ENCODE data around the gene TBC1D22A.

TBC1D22A gene

GRCh38 chr22:46846150-46846831, 83.8 kb downstream of the TBC1D22A start:
- H3F3A ChIP-seq (ENCODE audit: insufficient read depth, low read length), result no peaks in the 10 kb centered on the region
- no peak for TF ChIP-seq EZH2phosphoT487 (IDR thresholded peaks at IDR 0.05; ENCODE audit: low read length)
- H3K9me3 ChIP-seq (replicated peaks; ENCODE audit: insufficient read depth, low read length), result no peaks in the 10 kb centered on the region
- no peak overlapping the region for H3K4me3 ChIP-seq (ENCODE audit: low read length)
- no peak overlapping the region for H3K9ac ChIP-seq (ENCODE audit: low read length)
- peaks cover 43% of the 10 kb centered on the region for H3K79me2 ChIP-seq (ENCODE audit: low read length)
- H3K27ac ChIP-seq (ENCODE audit: low read length), result no peak overlapping the region
- H3K36me3 ChIP-seq (replicated peaks; ENCODE audit: insufficient read depth, low read length), result no peaks in the 10 kb centered on the region
- no peak overlapping the region for H2AFZ ChIP-seq (ENCODE audit: low read length)
- no peak for DNase-seq
- H3K4me1 ChIP-seq (ENCODE audit: low read length), result no peaks in the 10 kb centered on the region
- peaks cover 6% of the 10 kb centered on the region; the same call in 1 of the 2 replicates for H4K20me1 ChIP-seq (ENCODE audit: insufficient read depth, low read length)
- no peaks in the 10 kb centered on the region for H3K27me3 ChIP-seq (replicated peaks; ENCODE audit: insufficient read depth, low read length)
- H3K4me2 ChIP-seq (ENCODE audit: low read depth, low read length), result no peak overlapping the region
- no peaks in the 10 kb centered on the region for H3K9me2 ChIP-seq (replicated peaks; ENCODE audit: insufficient read depth, low read length)

- H3K27ac ChIP-seq (ENCODE audit: low read length), result no peak overlapping the region
- no peaks in the 10 kb centered on the region for H3K4me1 ChIP-seq (ENCODE audit: low read length)
- no peak overlapping the region for H2AFZ ChIP-seq (ENCODE audit: low read length)
- H3K9me3 ChIP-seq (replicated peaks; ENCODE audit: insufficient read depth, low read length), result no peaks in the 10 kb centered on the region
- H3K79me2 ChIP-seq (ENCODE audit: low read length), result peaks cover 43% of the 10 kb centered on the region
- no peak overlapping the region for H3K4me3 ChIP-seq (ENCODE audit: low read length)
- no peaks in the 10 kb centered on the region for H3F3A ChIP-seq (ENCODE audit: insufficient read depth, low read length)
- TF ChIP-seq EZH2phosphoT487 (IDR thresholded peaks at IDR 0.05; ENCODE audit: low read length), result no peak
- TF ChIP-seq CTCF (IDR thresholded peaks at IDR 0.05; ENCODE audit: low read length), result no peak
- TF ChIP-seq EZH2 (optimal IDR thresholded peaks at IDR 0.05; ENCODE audit: low read depth, low read length), result no peak
- H3K4me2 ChIP-seq (ENCODE audit: low read depth, low read length), result no peak overlapping the region
- H3K9me2 ChIP-seq (replicated peaks; ENCODE audit: insufficient read depth, low read length), result no peaks in the 10 kb centered on the region
- peaks cover 6% of the 10 kb centered on the region; the same call in 1 of the 2 replicates for H4K20me1 ChIP-seq (ENCODE audit: insufficient read depth, low read length)
- no peak overlapping the region for H3K9ac ChIP-seq (ENCODE audit: low read length)
- DNase-seq, result no peak
- no peaks in the 10 kb centered on the region for H3K27me3 ChIP-seq (replicated peaks; ENCODE audit: insufficient read depth, low read length)
- no peaks in the 10 kb centered on the region for H3K36me3 ChIP-seq (replicated peaks; ENCODE audit: insufficient read depth, low read length)
These were observed 84.4 kb downstream of the TBC1D22A start for GRCh38 chr22:46846832-46847355.

- H3K4me3 ChIP-seq (ENCODE audit: low read length), result no peak overlapping the region
- H4K20me1 ChIP-seq (ENCODE audit: insufficient read depth, low read length), result peaks cover 6% of the 10 kb centered on the region; the same call in 1 of the 2 replicates
- H3K27ac ChIP-seq (ENCODE audit: low read length), result no peak overlapping the region
- H3K9me2 ChIP-seq (replicated peaks; ENCODE audit: insufficient read depth, low read length), result no peaks in the 10 kb centered on the region
- no peaks in the 10 kb centered on the region for H3K4me1 ChIP-seq (ENCODE audit: low read length)
- H3K9me3 ChIP-seq (replicated peaks; ENCODE audit: insufficient read depth, low read length), result no peaks in the 10 kb centered on the region
- DNase-seq, result no peak
- H3K4me2 ChIP-seq (ENCODE audit: low read depth, low read length), result no peak overlapping the region
- H3K79me2 ChIP-seq (ENCODE audit: low read length), result peaks cover 47% of the 10 kb centered on the region
- no peaks in the 10 kb centered on the region for H3K27me3 ChIP-seq (replicated peaks; ENCODE audit: insufficient read depth, low read length)
- no peak overlapping the region for H3K9ac ChIP-seq (ENCODE audit: low read length)
- H2AFZ ChIP-seq (ENCODE audit: low read length), result no peak overlapping the region
- H3K36me3 ChIP-seq (replicated peaks; ENCODE audit: insufficient read depth, low read length), result no peaks in the 10 kb centered on the region
- H3F3A ChIP-seq (ENCODE audit: insufficient read depth, low read length), result no peaks in the 10 kb centered on the region
- TF ChIP-seq EZH2 (optimal IDR thresholded peaks at IDR 0.05; ENCODE audit: low read depth, low read length) (no peak), EZH2phosphoT487 (IDR thresholded peaks at IDR 0.05; ENCODE audit: low read length) (no peak), CTCF (IDR thresholded peaks at IDR 0.05; ENCODE audit: low read length) (no peak)
These were observed 85.7 kb downstream of the TBC1D22A start for GRCh38 chr22:46848197-46848596.

- TF ChIP-seq EZH2 (optimal IDR thresholded peaks at IDR 0.05; ENCODE audit: low read depth, low read length) (no peak), EZH2phosphoT487 (IDR thresholded peaks at IDR 0.05; ENCODE audit: low read length) (no peak), CTCF (IDR thresholded peaks at IDR 0.05; ENCODE audit: low read length) (no peak)
- Histone ChIP-seq H3K79me2 (ENCODE audit: low read length) (peaks cover 46% of the 10 kb centered on the region; the same call in 1 of the 2 replicates), H3F3A (ENCODE audit: insufficient read depth, low read length) (no peaks in the 10 kb centered on the region), H3K4me1 (ENCODE audit: low read length) (no peaks in the 10 kb centered on the region), H3K27me3 (replicated peaks; ENCODE audit: insufficient read depth, low read length) (no peaks in the 10 kb centered on the region), H3K4me2 (ENCODE audit: low read depth, low read length) (no peak overlapping the region), H3K4me3 (ENCODE audit: low read length) (no peak overlapping the region), H3K9me3 (replicated peaks; ENCODE audit: insufficient read depth, low read length) (no peaks in the 10 kb centered on the region), H3K9me2 (replicated peaks; ENCODE audit: insufficient read depth, low read length) (no peaks in the 10 kb centered on the region), H3K36me3 (replicated peaks; ENCODE audit: insufficient read depth, low read length) (no peaks in the 10 kb centered on the region), H2AFZ (ENCODE audit: low read length) (no peak overlapping the region), H3K9ac (ENCODE audit: low read length) (no peak overlapping the region), H4K20me1 (ENCODE audit: insufficient read depth, low read length) (peaks cover 6% of the 10 kb centered on the region; the same call in 1 of the 2 replicates), H3K27ac (ENCODE audit: low read length) (no peak overlapping the region)
- DNase-seq, result no peak
These were observed 86.7 kb downstream of the TBC1D22A start for GRCh38 chr22:46849101-46849500.
